Brain microvascular endothelial cell (primary cell): ENCODE measurements around the gene ZNF202.

ENCODE experiments used
- DNase-seq: peaks from one replicate; pipeline ENCODE4 v3.0.0-alpha.2; 2020
- H3K27ac ChIP-seq: fragments of 250-450 bp; sonication (Bioruptor Pico); 2 replicates; pipeline ENCODE4 v1.5.1; 2020; ENCODE audit warnings: mild to moderate bottlenecking, moderate library complexity
- H3K27me3 ChIP-seq: fragments of 250-450 bp; sonication (Bioruptor Pico); replicated peaks from 2 replicates; pipeline ENCODE4 v1.5.1; 2020; ENCODE audit warnings: mild to moderate bottlenecking
- H3K36me3 ChIP-seq: fragments of 250-450 bp; sonication (Bioruptor Pico); replicated peaks from 2 replicates; pipeline ENCODE4 v1.5.1; 2020; ENCODE audit warnings: mild to moderate bottlenecking
- H3K4me3 ChIP-seq: 2 replicates; pipeline ENCODE4 v1.5.1; 2011; ENCODE audit warnings: low read depth, mild to moderate bottlenecking, control low read depth, low read length, moderate library complexity
- in situ Hi-C: cut with HindIII; loops from 2 replicates; pipeline ENCODE4 v1.10.0; 2017; ENCODE audit warnings: low sequenced_read_pairs, low pct_ligation_motif_present
- TF ChIP-seq, protein P1 (sequence below): IDR thresholded peaks from 2 replicates; pipeline ENCODE4 v1.5.1; 2011; ENCODE audit warnings: low read depth, mild to moderate bottlenecking, moderate library complexity, low read length, control low read depth, inconsistent platforms; ENCODE audit errors: missing control alignments

The ZNF202 gene

GRCh38 chr11:123773959-123774358 lies 32.5 kb upstream of the ZNF202 start:
- in situ Hi-C loops: no loop called here
- TF ChIP-seq, protein P1, sequence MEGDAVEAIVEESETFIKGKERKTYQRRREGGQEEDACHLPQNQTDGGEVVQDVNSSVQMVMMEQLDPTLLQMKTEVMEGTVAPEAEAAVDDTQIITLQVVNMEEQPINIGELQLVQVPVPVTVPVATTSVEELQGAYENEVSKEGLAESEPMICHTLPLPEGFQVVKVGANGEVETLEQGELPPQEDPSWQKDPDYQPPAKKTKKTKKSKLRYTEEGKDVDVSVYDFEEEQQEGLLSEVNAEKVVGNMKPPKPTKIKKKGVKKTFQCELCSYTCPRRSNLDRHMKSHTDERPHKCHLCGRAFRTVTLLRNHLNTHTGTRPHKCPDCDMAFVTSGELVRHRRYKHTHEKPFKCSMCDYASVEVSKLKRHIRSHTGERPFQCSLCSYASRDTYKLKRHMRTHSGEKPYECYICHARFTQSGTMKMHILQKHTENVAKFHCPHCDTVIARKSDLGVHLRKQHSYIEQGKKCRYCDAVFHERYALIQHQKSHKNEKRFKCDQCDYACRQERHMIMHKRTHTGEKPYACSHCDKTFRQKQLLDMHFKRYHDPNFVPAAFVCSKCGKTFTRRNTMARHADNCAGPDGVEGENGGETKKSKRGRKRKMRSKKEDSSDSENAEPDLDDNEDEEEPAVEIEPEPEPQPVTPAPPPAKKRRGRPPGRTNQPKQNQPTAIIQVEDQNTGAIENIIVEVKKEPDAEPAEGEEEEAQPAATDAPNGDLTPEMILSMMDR: no peak
- no peak overlapping the region for H3K4me3 ChIP-seq
- H3K27ac ChIP-seq: no peak overlapping the region
- H3K27me3 ChIP-seq: no peaks in the 10 kb centered on the region
- no peak for DNase-seq
- no peaks in the 10 kb centered on the region for H3K36me3 ChIP-seq

DNA sequence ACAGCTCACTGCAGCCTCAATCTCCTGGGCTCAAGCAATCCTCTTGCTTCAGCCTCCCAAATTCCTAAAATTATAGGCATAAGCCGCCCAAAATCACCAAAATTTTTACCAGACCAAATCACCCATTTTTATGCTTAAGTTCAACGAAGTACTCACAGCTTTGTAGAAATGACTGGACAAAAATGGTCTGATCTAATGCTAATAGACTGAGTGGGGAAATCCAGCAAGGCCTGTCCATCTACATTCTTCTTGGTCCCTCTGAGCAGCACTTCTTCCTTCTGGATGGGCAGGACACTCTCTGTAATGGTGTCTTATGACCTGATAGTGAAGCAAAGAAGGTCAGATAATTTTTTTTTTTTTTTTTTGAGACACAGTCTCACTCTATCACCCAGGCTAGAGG lies 31.6 kb upstream of the ZNF202 start:
- Histone ChIP-seq H3K4me3 (no peak overlapping the region), H3K27ac (no peak overlapping the region), H3K27me3 (no peaks in the 10 kb centered on the region), H3K36me3 (no peaks in the 10 kb centered on the region)
- TF ChIP-seq, protein P1: no peak
- in situ Hi-C loops: no loop called here
- DNase-seq: no peak

DNA sequence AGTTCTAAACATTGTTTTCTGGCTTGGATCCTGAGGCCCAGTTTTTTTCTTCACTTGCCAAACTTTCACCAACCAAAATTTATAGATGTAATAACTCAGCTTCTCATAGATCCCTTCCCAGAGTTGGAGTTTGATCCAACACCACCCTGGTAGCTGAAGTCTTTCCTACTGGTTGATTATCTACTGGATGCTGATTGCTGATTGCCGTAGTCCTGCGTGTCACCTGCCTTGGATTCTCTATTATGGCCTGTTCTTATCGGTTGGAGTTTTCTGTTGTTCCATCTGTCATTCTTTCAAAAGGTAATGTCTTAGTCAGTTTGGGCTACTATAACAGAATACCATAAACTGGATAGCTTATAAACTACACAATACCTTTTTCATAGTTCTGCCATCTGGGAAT lies 30.2 kb upstream of the ZNF202 start:
- in situ Hi-C loops: no loop called here
- Histone ChIP-seq H3K27me3 (no peaks in the 10 kb centered on the region), H3K4me3 (no peak overlapping the region), H3K27ac (no peak overlapping the region), H3K36me3 (no peaks in the 10 kb centered on the region)
- TF ChIP-seq, protein P1: no peak
- DNase-seq: no peak

GRCh38 chr11:123770712-123771111 lies 29.3 kb upstream of the ZNF202 start:
- H3K4me3 ChIP-seq: no peak overlapping the region
- in situ Hi-C loops: no loop called here
- H3K27me3 ChIP-seq: no peaks in the 10 kb centered on the region
- H3K27ac ChIP-seq: no peak overlapping the region
- DNase-seq: no peak
- TF ChIP-seq, protein P1: no peak
- no peaks in the 10 kb centered on the region for H3K36me3 ChIP-seq

GRCh38 chr11:123765601-123766000 lies 24.1 kb upstream of the ZNF202 start:
- H3K36me3 ChIP-seq: no peaks in the 10 kb centered on the region
- no peak overlapping the region for H3K27ac ChIP-seq
- H3K27me3 ChIP-seq: no peaks in the 10 kb centered on the region
- H3K4me3 ChIP-seq: no peak overlapping the region
- in situ Hi-C loops: no loop called here
- TF ChIP-seq, protein P1: no peak
- no peak for DNase-seq

GRCh38 chr11:123762422-123762821 lies 21.0 kb upstream of the ZNF202 start:
- TF ChIP-seq, protein P1: no peak
- in situ Hi-C loops: no loop called here

More at GRCh38 chr11:123762422-123762821, 21.0 kb upstream of the ZNF202 start:
- no peaks in the 10 kb centered on the region for H3K27me3 ChIP-seq
- H3K4me3 ChIP-seq: no peak overlapping the region
- DNase-seq: no peak
- no peaks in the 10 kb centered on the region for H3K36me3 ChIP-seq
- no peak overlapping the region for H3K27ac ChIP-seq
